HG02885 (cell line): ENCODE data around the gene RCAN1.

Experiments
- ATAC-seq: cut with Tn5 transposase; IDR thresholded peaks from one replicate; pipeline ENCODE4 v1.9.1; 2021; ENCODE audit warnings: mild to moderate bottlenecking; ENCODE audit not compliant: unreplicated experiment, poor library complexity

Gene RCAN1

GRCh38 chr21:34521561-34521960, 93.4 kb downstream of the RCAN1 start:
- ATAC-seq, result no peak

DNA sequence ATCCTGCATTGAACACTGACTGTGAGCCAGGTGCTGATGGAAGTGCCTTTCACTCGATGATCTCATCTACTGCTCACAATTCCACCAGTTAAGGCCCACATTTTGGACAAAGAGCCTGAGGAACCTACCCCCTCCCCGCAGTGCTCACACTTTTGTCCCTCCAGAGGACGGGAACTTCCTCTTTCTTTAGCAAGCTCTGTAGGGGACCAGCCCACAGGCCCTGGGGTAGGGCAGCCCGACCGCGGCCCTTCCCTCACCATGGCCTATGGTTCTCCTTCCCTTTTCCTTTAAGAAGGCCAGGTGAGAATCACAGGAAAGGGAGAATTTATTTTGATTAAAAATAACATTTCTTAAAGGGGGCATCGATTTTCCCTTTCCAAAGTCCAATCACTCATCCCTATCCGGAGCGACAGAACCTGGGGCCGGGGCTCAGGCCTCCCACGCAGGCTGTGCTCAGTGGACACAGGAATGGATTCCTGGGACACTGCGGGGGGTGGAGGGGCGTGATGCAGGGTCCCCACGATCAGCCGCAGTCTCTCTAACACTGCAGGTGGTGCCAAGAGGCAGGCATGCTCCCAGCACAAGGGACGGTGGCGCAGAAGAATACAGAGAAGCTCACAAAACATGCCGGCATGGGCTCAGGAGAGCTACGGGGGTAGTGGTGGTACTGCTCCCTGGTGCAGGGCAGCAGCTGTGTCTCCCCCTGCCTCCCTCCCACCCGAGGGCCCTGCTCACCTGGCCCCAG, 94.0 kb downstream of the RCAN1 start:
- no peak for ATAC-seq

GRCh38 chr21:34520281-34520680, 94.6 kb downstream of the RCAN1 start:
- no peak for ATAC-seq

DNA sequence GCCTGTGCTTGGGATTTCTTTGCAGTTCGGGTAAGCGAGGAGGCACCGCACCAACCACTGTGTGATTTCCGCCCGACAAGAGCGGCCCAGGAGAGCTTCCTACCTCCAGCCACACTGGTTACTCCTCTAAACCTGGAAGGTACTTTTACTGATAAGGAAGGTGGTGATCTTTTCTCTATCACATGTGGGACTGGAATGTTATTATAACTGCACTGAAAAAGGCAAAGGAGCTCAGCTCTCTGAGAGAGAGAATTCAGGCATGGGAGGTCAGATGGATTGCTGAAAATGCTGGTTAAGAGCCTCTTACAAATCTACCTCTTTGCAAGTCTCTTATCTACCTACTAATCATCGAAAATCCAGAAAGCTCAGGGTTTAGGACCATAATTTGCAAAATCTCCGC, 95.2 kb downstream of the RCAN1 start:
- ATAC-seq, result no peak

DNA sequence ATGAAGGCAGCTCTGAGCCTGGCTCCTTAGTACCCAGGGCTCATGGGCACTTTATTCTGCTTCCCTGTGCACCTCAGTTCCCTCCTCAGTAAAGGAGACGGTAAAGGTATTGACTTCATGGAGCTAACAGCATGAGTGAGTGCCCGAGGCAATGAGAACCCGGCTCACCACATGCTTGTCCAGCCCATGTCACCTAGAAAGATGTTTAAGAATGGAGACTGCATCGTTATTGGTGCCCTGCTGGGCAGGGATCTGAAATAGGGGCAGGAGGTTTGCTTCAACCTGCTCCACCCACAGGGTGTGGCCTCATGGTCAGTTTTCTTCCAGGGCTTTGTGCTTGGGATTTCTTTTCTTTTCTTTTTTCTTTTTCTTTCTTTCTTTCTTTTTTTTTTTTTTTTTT, 95.9 kb downstream of the RCAN1 start:
- no peak for ATAC-seq

DNA sequence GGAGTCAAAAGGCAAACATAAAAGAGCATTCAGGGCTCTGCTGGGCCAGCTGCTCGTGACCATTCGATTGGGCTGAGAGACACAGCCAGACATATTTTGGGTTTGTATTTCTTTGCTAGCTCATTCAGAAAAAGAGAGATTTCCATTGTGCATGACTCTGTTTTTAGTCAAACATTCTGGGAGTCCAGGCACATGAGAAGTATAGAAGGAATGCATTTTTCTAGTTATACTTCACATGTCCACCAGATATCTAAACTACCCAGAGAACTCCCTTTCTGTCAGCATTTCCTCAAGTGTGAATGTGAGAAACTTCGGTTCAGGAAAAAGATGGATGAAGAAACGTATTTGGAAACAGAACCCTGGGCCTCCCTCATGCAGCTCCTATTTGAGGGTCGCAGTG, 96.6 kb downstream of the RCAN1 start:
- no peak for ATAC-seq

DNA sequence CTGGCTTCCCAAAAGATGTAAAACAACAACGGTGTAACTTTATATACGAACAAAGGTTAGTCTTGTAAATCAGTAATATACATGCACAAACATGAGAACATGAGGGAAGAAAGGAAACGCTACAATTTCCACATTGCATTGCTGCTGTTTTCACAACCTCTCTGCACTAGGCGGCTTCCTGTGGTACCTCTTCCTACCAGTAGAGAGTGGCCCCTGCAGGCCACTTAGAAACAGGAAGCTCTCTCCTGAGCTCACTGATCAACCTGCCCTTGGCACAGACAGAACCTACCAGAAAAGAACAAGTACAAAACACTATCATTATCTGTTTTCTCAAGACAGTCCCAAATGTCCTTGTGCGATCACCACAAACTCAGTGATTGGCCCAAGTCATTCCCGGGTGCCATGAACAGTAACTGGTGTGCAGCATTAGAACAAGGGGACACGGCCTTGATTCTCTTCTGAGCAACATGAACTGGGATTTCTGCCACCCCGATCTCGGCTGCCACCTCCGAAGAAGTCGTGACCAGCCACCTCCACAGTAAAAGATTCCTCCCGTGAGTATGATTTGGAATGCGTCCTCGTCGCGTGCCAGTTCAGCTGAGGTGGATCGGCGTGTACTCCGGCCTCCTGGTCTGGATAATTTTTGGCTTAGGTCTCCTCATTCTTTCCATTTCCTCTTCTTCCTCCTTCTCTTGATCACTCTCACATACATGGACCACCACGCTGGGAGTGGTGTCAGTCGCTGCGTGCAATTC, 97.2 kb downstream of the RCAN1 start:
- ATAC-seq, result peak; percentile 64

GRCh38 chr21:34517039-34517438, 97.9 kb downstream of the RCAN1 start:
- no peak for ATAC-seq

- no peak for ATAC-seq
Measured at GRCh38 chr21:34514576-34515115, 100.3 kb downstream of the RCAN1 start.

DNA sequence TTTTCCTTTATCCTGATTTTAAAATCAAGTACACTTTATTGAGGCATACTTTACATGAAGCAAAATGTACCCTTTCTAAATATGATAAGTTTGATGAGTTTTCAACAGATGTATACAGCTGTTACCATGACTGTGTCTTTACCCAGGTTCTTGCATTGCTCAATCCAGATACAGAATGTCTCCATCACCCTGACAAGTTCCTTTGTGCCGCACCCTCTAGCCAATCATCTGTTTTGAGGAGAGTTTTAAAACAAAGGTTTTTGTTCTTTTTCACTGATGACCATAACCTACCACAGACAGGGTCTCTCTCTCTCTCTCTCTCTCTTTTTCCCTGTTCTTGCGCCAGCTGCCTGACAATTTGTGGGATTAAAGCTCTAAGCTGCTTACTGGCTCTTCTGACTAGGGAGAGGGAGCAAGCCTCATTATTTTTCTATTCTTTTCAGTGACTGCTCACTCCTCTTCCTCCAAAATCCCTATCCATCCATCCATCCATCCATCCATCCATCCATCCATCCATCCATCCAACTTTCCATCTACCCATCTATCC, 101.7 kb downstream of the RCAN1 start:
- no peak for ATAC-seq

GRCh38 chr21:34511787-34512455, 103.0 kb downstream of the RCAN1 start, which contains the start of gene KCNE1:
TSS of gene KCNE1 (minus strand) at chr21:34512210. CDS start at chr21:34449634, 62,576 bp downstream.
- no peak for ATAC-seq

DNA sequence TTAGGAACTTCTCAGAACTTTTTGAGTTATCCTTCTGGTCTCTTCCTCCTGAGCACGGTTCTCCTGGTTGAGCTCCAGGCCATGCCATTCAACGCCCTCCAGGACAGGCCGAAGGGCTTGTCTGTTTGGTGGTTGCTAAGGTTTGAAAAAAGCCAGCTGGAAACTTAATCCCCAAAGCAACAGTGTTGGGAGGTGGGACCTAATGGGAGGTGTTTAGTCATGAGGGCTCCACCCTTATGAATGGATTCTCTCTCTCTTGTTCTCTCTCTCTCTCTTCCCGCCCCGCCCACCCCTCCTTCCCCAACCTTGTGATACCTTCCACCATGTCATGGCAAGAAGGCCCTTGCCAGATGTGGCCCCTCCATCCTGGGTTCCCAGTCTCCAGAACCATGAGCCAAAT, 103.7 kb downstream of the RCAN1 start:
- no peak for ATAC-seq

DNA sequence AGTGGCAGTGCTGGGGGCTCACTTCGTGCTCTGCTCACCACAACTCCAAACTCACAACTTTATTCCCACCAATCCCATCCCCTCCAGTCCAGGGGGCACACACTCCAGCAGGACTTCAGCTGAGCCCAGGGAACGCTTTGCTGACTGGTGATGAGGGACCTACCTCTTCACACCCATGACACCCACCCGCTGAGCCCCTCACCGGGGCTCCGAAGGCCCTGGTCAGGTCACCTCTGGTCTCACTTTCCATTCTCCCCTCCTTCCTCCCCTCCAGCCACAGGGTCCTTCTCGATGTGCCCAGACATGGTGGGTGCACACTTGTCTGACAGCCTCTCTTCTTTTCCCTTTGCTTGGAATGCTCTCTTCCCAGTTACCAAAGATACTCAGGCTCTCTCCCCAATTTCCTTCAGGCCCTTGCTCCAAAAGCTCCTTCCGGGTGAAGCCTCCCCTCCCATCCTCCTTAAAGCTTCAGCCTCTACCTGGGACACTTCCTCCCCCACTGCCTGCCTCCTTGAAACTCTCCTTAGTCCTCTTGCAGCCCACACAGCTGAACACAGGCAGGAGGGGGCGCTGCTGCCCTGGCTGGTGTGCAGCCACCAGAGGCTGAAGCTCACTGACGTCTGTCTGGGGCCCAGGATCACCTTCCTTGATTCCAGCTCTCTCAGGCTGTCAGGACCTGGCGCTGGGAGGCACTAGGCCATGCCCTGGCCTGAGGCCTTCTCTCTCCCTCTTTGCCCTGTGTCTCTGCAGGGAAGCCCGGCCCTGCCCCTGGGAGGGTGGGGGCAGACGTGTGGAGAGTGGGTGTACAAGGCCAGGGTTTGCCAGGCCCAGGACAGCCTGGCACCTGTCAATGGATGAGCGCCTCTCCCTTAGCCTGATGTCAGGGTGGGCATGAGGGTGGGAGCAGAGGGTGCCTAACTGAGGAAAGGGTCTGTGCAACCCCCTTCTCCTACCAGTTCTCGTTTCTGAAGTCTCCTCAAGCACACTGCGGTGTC, 104.5 kb downstream of the RCAN1 start:
- ATAC-seq, result peak; percentile 72

DNA sequence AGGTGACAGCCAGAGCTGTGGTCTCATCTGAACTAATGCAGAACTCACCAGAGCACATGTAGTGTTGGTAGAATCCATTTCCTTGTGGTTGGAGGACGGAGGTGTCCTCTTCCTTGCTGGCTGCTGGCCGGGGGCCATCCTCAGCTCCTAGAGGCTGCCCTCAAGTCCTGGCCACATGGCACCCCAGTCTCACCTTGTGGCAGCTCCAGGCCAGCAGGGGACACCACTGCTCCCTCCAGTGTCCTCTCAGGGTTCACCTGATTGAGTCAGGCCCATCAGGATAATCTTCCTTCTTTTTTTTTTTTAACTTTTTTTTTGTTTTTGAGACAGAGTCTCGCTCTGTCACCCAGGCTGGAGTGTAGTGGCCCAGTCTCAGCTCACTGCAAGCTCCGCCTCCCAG, 105.8 kb downstream of the RCAN1 start:
- ATAC-seq, result no peak

DNA sequence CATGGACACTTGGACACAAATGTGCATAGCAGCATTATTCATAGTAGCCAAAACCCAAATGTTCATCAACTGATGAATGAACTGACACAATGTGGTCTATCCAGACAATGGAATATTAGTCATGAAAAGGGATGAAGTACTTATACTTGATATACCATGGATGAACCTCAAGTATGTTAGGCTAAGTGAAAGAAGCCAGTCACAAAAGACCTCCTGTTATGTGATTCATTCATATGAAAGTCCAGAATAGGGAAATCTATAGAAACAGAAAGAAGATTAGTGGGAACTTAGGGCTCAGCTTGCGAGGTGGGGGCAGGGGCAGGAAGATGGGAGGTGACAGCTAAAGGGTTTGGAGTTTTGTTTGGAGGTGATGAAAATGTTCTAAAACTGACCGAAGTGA, 110.3 kb downstream of the RCAN1 start:
- ATAC-seq, result no peak

DNA sequence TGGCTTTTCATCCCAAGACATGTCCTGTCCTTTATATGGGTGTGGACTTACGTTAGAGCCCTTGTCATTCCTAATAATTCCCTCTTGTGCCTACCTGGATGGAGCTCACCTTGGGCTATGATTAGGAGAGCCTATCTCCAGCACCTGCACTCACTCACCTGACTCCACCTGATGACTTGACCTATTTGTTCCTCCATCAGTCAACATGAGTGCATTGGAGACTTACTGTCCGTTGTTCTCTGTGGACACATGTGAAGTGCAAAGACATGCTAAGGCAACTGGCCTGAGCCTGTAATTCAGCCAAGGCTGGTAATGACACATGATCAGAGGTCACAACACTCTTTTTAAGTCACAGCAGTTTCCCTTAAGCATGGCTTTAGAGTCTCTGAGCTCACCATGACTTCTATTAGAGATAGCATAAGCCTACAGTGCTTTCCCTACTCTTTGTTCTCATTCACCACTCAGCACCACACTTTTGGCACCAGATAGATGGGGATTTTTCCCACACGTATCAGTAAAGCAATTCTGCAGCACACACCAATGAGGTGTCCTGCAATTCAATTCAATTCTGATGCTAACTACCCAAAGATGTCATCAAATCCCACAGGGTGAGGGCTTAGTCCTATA, 112.3 kb downstream of the RCAN1 start:
- no peak for ATAC-seq

GRCh38 chr21:34501716-34502115, 113.2 kb downstream of the RCAN1 start:
- ATAC-seq, result no peak

- no peak for ATAC-seq
Measured at GRCh38 chr21:34500191-34500590, 114.7 kb downstream of the RCAN1 start.

DNA sequence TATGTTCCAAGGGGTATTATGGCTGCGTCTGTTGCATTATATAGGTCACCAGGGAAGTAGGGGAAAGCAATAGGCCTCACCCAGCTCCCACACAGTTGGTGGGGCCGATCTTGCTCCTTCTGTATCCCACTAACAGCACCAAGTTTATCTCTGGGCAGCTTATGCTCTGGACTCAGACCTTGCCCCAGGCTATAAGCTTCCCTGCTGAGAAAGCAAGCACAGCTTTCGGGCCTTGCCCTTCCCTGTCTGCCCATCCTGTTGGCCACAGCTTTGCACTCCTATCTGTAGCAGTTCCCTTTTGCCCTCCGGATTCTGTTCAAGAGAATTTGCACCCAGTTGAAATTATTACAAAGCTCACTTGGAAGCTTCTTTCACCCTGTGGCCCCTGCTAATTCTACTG, 115.8 kb downstream of the RCAN1 start:
- no peak for ATAC-seq
